Muscle of arm (tissue), 12 donors: Measurements from ENCODE around the gene KIAA1217. TPM values are rescaled to one million over a fixed set of nuclear protein-coding genes. Genes with fewer than 3 reads are reported as not detected.
"Not testable (repeated sequence)": the region's sequence is repeated elsewhere in the genome, so short reads cannot be mapped to it uniquely, and the experiment has no call there.

Source experiments
- DNase-seq: peaks from one replicate; pipeline ENCODE4 v3.0.0-alpha.2; 2013
- polyA plus RNA-seq, 12 donors: library from polyadenylated mRNA; unstranded; fragments of 120-200 nt; gene quantifications; one replicate each; pipeline ENCODE4 v1.2.1, GENCODE V29; 2013; ENCODE audit not compliant: insufficient read length in 12 of 12

KIAA1217 gene
- polyA plus RNA-seq, 12 donors: 25.3 to 49.4 (median 40.3) TPM; not detected in 1

- no peak for DNase-seq
These were observed 79.6 kb downstream of the KIAA1217 start for GRCh38 chr10:24288581-24288980.

DNA sequence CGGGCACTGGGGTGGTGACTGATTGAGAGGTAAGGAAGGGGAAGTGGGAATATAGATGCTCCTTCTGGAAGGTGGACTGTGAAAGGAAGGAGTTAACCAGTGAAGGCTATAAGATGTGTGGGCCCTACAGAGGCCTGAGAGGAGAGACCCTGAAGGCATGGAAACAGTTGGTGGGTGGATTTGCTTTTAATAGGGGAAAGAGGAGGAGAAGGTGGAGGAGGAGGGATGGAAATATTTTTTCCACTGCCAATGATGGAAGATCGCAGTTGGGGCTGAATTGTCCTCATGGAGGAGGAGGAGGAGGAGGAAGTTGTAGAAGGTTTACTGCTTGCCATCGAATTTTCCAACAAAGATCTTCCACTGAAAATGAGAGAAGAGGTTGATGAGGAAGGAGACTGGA lies 80.3 kb downstream of the KIAA1217 start:
- DNase-seq: no peak

DNA sequence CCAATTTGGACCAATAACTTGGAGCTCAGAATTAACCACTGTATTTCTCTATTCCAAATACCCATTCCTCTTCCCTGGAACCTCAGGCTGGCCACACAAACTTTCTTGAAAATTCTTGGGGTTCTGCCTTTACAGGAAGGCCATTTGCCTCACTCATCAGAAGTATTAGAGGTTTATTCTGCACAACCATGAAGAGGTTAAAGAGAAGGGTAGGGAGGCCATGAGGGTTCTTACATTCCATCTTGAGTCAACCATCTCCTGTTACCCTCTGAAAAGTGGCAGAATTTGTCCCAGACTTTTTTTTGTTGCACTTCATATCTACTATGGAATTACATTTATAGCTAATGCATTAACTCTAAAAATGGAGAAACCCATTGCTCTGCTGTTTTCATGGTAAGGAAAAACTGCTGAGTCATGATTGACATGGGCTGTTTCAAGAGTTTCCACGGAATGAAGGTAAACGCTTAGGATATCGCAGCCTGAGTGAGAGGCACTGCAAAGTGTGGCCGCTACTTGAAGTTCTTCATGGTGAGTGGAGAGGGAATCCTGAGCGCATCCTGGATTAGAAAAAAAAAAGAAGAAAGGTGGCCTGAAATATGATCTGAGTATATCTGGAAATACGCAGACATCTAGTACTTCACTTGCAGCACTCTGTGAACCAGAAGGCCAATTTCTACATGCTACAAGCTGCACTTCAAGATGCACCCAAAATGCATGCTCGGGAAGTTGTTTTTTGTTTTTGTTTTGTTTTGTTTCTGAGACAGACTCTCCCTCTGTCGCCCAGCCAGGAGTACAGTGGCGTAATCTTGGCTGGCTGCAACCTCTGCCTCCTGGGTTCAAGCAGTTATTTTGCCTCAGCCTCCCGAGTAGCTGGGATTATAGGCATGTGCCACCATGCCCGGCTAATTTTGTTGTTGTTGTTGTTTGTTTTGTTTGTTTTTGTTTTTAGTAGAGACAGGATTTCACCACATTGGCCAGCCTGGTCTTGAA lies 83.7 kb downstream of the KIAA1217 start:
- no peak for DNase-seq

GRCh38 chr10:24299578-24300260 lies 90.8 kb downstream of the KIAA1217 start:
- no peak for DNase-seq

DNA sequence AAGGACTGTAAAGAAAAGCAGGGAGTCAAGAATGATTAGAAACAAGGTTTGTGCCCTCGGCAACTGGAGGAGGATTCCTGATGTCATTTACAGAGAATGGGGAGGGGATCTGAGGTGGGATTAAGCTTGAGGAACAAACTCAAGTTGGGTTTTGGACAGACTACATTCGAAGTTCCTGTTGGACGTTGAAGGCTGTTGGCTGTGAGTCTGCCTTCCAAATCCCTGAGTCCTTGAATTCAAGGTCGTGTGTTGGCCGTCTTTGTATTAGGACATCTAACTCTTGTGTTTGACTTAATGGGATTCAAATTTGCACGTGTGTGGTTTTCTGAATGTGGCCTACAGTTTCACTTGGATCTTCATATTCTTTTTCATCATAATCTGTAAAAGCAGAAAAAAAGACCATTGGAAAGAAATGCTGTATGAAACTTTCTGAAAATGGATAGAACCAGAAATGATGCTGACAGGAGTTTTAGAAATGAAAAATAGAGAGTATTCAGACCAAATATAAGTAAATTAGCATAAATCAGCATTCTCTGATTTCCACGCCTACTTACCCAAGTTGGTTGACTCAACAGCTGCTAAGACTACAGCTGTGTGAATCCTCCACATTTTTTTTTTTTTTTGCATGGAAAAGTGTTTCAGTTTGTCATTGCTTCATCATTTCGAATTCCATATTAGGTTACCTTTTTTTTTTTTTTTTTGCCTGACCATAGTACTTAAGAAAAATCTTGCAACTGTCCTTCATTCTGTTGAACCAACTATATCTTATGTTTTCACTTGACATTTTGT lies 94.8 kb downstream of the KIAA1217 start:
- DNase-seq: no peak

DNA sequence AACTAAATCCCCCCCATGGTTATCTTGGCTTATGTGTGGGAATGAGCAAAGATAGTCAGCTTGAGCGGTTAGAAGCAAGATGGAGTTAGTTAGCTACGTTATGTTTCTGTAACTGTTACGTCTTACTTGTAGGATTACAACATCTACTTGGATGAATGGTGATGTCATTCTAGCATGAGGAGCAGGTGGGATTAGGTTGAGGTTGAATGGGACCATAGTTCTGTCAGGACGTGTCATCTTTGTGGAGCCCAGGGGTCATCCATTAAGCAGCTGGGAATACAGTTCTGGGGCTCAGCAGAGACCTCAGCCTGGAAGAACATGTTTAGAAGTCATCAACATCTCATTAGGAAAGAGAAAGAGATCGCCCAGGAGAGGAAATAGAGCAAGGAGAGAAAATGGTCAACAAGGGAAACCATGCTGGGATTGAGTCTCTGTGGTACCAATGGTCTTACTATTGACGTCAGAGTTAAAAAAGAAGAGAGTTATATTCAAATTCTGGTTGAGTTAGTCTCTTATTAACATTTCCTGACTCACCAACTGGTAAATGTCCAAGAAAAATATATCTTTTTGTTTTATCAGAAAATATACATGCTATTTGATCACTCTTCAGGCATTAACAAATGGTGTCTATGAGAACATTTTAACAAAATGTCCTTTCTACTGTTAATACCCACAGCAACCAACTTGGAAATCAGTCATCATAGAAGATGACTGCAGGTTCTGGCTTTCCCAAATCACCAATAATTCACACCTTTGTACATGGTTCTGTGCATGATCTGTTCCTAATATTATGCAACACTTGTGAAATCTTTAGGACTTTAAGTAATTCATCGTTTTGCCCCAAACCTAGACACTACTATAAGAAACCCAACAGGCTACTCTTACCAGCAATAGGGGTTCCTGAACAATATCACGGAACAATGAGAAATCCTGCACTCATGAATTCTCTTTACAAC lies 96.9 kb downstream of the KIAA1217 start:
- DNase-seq: no peak

GRCh38 chr10:24306507-24306875 lies 97.6 kb downstream of the KIAA1217 start:
- no peak for DNase-seq

DNA sequence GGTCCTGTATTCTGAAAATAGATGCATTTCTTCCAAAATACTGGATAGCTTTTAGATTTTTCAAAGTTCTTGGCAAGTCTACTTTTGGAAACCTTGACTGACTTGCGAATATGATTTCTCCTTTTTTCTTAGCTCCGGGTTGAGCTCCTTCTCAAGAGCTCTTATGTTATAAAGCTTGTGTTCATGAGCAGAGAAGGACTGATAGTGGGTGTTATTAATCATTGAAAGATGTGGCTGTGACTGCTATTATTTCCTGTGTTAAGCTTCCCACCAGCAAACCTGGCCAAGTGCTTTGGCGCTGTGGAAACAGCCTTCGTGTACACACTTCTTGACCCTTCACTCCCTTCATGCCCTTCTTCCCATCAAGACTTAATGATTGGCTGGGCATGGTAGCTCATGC lies 98.2 kb downstream of the KIAA1217 start:
- no peak for DNase-seq

- DNase-seq: no peak
These were observed 99.0 kb downstream of the KIAA1217 start for GRCh38 chr10:24307696-24308485.

DNA sequence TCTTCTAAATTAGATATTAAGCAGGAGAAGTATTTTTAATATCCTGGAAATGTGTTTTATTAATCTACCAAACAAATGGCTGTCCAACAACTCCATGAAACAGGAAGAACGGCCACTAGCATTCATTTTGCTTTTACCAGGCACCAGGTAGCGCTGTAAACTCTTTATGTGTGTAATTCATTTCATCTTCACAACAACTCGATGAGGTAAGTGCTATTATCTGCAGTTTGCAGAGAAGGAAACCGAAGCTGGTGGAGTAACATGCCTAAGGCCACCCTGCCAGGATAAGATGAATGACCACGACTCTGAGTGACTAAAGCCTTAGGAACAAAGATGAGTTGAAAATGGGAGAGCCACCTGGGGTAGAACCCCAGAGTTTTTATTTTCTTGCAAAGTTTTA lies 101.2 kb downstream of the KIAA1217 start:
- no peak for DNase-seq

DNA sequence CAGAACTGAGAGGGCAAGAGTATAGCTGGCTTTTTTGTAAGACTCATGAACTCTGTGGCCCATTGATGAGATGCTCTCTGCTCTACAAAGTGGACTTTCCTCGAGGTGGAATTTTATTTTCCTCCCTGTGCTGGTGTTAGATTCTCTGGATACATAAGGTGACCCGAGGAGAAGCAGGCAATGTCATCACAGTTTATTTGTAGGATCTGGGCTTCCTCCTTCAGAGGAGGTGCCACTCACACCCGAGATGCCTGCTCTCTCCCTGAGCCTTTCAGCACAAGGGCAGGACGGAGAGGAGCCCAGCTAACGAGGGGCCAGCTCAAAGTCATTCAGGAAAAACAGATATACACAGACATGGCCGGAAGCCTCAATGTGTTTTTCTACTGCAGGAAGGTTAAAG lies 103.0 kb downstream of the KIAA1217 start:
- no peak for DNase-seq

DNA sequence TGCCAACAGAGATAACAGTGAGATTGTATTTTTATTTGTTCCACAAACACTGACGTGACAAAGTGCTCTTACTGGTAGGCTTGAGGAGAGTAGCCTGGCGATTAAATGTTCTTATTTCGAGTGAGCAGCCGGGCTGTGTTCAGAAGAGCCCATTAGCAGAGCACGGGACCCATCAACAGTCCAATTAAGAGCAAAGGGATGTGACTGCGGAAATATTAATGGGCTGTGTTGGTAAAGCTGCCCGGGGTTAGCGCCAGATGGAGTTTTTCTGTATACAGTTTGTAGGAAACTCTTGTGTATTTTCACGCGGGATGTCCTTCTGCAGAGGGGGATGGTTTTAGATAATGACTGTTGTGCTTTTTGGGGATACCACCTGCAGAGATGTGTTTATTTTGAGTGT lies 104.3 kb downstream of the KIAA1217 start:
- no peak for DNase-seq

DNA sequence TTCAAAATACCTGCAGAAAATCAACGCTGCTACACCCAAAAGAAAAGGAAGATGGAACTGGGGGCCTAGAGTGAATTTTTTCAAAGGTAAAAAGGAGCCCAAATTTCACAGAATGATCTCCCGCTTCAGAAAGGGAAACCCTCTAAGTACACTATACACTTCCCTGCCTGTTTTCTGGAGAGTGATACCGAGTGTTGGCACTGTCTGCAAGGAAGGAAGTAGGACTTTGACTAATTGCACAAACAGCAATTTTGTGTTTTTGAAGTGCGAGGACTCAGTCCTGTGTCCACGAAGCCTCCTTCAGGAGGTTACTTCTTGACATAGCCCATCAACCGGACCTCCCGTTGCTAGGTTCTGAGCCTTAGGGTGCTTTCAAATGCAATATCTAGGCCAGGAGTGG lies 106.3 kb downstream of the KIAA1217 start:
- DNase-seq: no peak

DNA sequence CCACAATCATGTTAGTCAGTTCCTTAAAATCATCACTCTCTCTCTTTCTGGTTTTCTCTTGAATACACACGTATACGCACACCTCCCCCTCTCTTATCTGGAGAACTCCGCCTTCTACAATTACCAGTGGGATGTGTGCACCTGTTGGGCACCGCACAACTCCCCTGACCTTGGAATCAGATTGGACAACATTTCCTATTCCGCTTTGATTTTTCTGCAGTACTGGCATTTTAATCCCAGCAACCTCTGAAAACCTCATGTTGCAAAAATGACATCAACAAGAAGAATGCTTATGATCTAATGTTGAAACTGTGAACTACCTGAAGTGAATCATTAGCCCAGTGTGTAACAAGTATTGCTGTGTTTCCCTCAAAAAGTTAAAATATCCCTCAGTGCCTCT lies 109.6 kb downstream of the KIAA1217 start:
- DNase-seq: no peak

DNA sequence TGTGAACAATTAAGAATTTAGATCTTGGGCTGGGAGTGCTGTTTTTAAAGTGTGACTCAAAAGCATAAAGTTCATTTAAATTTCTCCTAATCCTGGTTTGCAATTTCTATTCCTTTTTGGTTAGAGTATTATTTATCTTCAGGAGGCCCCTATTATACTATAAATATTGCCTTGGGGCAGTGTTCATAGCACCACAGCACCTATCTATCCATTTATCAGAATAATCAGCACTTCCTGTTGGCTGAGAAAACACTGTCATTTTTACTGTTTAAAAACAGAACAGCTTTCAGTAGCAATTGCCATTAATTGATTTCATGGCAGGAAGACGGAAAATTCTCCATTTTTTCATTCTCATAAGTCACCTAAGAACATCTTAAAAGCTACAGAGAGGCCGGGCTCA lies 111.4 kb downstream of the KIAA1217 start:
- DNase-seq: no peak

GRCh38 chr10:24324651-24325050 lies 115.7 kb downstream of the KIAA1217 start:
- no peak for DNase-seq

GRCh38 chr10:24331457-24331856 lies 122.5 kb downstream of the KIAA1217 start:
- DNase-seq: peak; percentile 49

- DNase-seq: no peak
These were observed 124.8 kb downstream of the KIAA1217 start for GRCh38 chr10:24333736-24334135.

- DNase-seq: no peak
These were observed 125.5 kb downstream of the KIAA1217 start for GRCh38 chr10:24334279-24334939.

GRCh38 chr10:24337723-24338122 lies 128.8 kb downstream of the KIAA1217 start:
- DNase-seq: not testable (repeated sequence)
